GM18868 (cell line): ENCODE measurements around the gene THOC1.
A peak's percentile ranks its signal among the peaks of the same experiment; 100 is the strongest.
"Not testable (repeated sequence)": the region's sequence is repeated elsewhere in the genome, so short reads cannot be mapped to it uniquely, and the experiment has no call there.

Experiments used
- ATAC-seq: cut with Tn5 transposase; IDR thresholded peaks from one replicate; pipeline ENCODE4 v1.9.1; 2021; ENCODE audit warnings: mild to moderate bottlenecking, moderate library complexity; ENCODE audit not compliant: unreplicated experiment

THOC1 gene, protein sequence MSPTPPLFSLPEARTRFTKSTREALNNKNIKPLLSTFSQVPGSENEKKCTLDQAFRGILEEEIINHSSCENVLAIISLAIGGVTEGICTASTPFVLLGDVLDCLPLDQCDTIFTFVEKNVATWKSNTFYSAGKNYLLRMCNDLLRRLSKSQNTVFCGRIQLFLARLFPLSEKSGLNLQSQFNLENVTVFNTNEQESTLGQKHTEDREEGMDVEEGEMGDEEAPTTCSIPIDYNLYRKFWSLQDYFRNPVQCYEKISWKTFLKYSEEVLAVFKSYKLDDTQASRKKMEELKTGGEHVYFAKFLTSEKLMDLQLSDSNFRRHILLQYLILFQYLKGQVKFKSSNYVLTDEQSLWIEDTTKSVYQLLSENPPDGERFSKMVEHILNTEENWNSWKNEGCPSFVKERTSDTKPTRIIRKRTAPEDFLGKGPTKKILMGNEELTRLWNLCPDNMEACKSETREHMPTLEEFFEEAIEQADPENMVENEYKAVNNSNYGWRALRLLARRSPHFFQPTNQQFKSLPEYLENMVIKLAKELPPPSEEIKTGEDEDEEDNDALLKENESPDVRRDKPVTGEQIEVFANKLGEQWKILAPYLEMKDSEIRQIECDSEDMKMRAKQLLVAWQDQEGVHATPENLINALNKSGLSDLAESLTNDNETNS

DNA sequence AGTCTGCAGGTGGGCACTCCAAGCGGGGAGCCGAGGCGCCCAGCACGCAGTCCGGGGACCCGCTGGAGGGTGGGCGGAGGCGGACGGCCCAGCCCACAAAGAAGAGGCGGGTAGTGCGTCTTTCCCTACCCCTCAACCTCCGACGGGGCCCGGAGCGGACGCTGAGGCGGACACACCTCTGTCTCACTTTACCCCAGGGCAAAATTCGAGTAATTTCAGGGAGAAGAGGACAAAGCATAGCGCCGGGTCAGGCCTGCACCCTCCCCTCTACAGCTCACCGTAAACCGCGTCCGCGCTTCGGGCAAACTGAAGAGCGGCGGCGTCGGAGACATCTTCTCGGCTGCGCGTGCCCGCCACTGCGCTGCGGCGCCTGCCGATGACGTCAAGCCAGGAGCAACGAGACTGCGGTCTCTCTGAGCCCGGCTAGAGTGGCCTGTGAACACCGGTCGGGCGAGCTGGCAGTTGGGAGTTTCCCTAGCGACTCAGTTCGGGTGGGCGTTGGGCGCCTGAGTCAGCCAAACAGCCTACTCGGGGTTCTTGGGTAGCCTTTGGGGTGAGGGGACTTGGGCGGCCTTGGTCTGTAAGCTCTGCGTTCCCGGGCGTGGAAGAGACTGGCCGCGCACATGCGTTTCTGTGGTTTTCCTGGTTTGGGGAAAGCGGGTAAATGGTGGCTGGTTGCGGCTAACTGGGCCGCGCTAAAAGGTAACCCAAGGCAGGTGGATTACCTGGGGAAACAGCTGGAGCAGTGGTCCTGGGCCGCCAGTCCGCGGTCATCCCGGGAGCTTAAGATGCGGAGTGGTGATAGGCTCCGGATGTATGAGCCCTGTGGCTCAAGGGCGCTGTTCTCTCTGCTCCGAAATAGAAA is at the start of gene THOC1:
Gene THOC1, minus strand, starts transcription at position 360 of the 865 bp plus-strand sequence. Its CDS starts 28 bp downstream, at position 332.
- ATAC-seq, result peak; percentile 90

DNA sequence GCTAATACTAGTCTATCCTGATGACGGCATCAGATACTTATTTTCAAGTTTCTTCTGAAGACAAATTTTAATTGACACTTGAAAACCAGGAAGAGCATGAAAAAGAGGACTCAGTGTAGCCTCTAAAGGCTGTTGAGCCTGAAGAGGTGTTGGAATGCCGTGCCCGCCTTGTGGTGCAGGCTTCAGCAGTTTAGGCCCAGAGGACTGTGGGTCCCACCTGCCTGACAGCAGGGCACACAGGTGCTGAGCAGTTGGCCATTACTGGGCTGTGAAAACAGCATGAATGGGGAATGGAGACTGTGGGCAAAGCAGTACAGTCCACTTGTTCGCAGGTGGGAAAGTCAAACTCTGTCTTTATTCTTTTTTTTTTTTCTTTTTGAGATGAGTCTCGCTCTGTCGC is 49.8 kb upstream of the THOC1 start:
- ATAC-seq, result no peak

DNA sequence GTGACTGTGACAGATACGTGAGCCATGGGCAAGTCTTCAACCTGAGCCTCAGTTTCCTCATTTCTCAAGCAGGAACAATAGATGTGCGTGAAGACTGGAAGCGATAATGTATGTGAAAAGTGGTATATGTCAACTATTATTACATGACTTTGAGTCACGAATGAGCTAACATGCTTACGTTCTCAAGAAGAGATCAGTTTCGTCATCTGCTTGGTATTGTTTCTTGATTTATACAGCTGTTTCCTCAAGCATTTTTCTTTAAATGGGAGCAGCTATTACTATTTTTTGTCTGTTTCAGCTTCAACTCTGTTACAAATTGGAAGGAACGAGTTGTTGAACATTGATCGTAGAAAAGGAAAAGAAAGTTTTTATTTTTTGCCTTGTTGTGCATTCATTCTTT is 48.5 kb upstream of the THOC1 start:
- no peak for ATAC-seq

DNA sequence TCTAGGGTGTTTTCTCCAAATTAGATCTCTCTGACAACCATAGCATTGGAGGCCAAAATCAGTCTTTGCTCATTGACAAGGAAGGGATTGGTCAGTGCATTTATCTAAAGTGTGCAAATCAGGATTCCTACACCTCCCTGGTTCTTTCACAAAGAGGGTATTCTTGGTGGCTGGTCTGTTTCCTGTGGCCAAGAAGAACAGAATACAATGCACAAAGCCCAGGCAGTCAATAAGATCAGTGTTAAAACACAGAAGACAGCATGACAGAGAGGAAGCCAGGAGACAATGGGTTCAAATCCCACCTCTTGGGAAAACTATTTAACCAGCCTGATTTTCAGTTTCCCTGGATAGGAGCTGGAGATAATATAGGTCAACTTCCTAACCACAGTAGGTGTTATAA is 46.1 kb upstream of the THOC1 start:
- no peak for ATAC-seq

DNA sequence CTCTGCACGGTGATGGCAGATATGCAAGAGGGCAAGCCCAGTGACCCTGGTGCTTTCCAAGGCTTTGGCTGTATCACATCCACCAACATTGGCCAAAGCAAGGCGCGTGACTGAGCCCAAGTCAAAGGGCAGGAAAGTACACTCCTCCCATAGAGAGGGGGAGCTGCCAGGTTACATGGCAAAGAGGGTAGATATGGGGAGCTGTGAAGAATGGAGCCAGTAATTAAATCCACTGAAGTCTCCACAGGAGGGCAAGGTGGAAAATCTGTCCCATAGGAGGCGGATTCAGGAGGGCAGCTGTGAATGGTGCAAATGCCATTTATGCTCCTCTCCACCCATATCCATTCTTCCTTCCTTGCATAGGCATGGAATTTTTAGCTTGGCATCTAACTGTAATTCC is 44.6 kb upstream of the THOC1 start:
- no peak for ATAC-seq

DNA sequence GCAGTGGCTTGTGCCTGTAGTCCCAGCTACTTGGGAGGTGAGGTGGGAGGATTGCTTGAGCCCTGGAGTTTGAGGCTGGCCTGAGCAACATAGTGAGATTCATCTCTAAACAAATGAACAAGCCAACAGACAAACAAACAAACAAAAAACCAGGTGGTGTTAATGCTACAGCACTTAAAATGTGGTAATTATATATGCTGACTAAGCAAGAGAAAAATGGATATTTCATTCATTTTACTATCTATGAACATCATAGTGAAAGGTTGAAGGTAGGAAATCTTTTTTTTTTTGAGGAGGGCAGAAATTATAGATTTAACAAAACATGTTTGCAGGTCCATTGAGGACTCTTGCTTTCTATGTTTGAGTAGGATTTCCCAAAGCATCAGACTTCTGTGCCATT is 42.2 kb upstream of the THOC1 start:
- ATAC-seq, result no peak

DNA sequence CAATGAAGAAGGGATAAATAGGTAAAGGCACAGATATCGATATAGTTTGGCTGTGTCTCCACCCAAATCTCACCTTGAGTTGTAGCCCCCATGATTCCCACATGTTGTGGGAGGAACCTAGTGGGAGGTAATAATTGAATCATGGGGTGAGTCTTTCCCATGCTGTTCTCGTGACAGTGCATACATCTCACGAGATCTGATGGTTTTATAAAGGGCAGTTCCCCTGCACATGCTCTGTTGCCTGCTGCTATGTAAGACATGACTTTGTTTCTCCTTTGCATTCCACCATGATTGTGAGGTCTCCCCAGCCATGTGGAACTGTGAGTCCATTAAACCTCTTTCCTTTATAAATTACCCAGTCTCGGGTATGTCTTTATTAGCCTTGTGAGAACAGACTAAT is 40.2 kb upstream of the THOC1 start:
- not testable (repeated sequence) for ATAC-seq

DNA sequence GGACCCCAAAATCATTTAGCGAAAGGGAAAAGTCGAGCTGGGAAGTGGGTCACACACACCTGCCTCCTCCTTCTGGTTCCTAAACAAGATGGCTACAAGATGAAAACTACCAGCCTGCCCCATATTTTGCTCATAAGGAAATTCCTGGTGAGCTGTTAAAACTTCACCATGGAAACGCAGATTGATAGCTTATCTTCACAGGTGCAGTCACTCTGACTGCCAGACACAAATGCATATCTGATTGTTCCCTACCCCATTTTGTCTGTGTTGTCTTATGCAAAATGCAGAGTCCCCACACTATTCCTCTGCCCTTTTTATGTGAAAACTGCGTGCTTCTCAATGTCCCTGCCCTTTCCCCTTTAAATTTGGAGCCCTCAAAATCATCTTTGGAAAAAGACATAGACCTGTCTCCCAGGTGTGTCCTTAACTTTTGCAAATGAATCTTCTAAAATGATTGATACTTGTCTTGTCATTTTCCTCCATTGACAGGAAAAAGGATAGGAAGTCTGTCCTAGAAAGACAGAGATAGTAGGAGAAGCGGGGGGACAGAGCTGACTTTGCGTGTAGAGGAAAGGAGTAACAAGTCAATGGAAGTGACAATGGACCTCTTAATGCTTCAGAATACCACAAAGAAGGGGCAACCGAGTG is 38.9 kb upstream of the THOC1 start:
- no peak for ATAC-seq

DNA sequence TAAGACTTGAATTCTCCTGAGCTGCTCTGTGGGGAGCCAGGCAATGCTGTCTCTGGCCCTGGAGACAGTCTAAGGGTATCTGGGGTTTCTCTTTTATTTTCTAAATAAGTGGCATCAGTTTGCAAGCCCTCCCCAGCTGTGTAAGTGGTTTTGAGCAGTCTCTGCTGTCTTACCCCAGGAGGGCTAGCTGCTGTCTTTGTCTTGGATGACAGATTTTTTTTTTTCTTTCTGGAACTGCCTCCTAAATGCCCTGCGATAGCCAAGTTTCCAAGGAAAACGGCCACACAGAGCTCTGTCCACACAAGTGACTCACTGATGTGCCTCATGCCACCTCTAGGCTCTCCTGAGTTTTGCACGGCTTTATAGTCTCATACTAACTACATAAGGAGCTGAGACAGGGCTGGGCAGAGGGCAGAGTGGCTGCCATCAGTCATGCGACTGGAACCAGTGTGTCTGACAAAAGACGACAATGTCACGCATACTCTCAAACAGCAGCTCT is 37.2 kb upstream of the THOC1 start:
- ATAC-seq, result no peak

DNA sequence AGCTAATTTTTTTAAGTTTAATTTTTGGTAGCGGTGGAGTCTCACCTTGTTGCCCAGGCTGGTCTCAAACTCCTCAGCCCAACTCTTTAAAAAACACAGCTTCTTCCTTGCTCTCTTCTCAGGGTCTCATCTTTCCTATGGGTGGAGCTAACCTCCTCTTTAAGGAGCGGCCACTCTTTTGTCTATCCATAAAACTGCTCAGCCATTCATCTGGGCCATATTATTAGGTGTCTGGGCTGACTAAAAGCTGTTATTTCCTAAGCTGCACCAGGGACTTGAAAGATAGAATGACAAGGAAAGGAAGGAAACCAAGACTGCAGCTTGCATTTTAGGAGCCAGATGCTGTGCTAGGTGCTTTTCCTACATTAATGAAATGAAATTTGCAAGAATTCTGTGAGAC is 35.8 kb upstream of the THOC1 start:
- ATAC-seq, result no peak

DNA sequence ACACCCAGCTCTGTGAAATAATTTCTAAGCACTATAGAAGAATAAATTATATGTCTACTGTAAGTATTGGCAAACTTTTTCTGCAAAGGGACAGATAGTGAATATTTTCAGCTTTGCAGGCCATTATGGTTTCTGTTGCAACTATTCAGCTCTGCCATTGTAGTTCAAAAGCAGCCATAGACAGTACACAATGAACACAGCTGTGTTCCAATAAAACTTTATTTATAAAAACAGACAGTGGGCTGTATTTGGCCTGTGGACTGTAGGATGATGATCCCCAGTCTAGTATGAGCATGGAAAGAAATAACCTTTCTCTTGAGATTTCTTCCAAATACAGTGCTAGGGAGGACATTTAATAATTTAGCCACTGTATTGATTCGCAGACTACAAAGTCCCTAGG is 35.2 kb upstream of the THOC1 start:
- no peak for ATAC-seq

DNA sequence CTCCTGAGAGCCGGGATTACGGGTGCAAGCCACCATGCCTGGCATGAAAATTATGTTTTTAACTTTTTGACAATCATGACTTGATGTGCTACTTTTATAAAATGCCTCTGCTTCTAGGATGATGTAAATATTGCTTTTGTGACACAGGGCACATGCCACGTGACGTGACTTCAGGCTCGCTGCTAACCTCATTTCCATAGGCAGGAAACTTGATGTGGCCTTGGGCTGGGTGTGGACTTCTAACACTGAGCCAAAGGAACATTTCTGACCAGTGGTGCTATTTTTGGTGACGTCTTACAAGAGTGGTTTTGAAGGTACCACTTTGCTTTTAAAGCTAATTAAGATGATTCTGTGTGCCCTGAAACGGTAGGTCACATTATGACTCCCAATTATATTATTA is 34.2 kb upstream of the THOC1 start:
- ATAC-seq, result no peak

DNA sequence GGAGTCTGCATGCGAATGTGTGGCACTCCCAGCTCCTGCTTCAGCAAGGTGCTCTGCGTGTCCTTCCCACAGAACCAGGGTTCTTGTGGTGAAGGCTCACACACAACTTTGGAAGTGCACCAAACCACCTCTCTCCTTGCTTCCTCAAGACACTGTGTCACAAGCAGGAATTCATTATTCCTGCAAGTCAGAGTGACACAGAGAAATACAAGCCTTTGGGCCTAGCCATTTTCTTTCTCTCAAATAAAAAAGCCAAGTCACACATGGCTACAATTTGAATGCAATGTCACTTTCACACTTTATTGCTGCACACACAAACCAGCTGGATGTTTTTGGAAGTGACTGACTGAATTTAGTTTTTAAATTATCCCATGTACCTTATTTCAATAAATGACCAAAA is 30.1 kb upstream of the THOC1 start:
- no peak for ATAC-seq

DNA sequence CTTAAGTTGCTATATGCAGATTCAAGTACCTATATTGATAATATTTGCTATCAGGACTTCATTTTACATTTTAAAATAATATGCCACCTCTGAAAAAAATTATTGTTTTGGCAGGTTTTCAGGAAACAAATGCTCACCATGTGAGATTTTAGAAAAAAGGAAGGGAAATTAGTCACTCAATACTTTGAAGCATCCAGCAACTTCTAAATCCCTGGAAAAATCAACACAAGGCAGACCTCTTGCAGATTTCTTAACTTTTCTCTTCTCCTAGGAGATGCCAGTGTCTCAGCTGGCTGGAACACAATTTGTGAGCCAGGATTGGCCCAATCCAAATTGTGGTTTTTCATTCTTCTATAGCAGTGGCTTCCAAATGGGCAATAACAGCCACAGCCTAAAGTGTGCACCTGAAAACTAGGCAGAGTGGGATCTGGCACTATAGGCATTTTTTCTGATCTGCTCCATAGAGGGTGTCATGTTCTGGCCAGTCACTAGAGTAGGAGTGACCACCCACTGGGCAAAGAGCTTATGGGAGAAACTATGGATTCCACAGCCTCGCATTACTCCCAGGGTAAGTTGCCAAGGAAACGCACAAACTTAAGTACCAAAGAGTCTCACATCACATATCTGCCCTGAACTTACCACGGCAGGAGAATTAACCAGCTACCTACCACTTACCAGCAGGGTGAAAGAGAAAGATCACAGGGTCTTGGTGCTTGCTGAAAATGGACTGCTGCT is 28.1 kb upstream of the THOC1 start:
- ATAC-seq, result no peak

DNA sequence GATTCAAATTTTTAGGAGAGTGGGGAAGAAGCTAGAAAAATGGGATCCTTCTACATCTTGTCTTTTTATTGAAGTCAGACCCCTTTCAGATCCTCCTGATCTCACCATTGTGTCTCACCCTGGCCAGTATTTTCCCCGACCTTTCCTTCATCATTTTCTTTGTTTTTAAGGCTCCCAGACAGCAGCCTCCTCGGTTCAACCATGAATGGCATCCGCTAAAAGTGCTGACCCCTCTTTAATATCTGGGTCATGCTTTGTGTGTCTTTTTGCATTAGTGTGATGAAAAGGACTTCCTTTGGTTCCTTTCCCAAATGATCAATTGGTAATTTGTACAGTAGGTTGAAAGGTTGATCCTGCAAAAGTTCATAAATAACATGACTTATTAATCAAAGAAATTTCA is 26.7 kb upstream of the THOC1 start:
- ATAC-seq, result no peak

DNA sequence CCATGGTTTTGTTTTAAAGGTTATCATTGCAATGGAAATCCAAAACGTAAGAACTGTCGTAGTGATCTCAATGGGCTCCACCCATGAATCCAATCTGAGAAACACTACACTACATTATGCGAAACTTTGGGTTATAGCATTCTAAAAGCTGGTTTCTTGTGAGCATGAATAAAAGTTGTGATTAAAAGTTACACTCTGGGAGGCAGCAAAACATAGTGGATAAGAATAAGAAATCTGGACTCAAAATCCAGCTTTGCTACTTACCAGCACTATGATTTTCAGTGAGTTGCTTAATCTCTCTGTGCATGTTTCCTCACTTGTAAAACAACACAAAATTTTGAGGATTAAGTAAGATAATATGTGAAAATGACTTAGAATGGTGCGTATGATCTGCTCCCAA is 25.7 kb upstream of the THOC1 start:
- ATAC-seq, result no peak

DNA sequence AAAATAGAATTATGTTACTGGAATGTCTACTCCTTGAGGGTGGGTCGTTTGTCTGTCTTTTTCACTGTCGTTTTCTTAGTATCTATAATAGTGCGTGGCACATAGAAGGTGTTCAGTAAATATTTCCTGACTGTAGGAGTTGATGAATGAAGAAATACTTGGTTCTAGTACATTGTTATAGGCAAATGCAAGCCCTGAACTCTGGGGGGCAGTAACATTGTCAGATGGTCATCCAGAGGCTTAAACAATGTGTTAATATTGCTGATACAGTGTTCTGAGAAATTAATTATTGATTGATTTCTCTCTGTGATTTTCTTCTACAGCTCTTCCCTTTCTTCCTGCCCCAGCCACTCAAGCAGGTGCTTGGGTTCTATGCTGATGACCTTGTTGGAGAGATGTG is 24.4 kb upstream of the THOC1 start:
- ATAC-seq, result no peak

DNA sequence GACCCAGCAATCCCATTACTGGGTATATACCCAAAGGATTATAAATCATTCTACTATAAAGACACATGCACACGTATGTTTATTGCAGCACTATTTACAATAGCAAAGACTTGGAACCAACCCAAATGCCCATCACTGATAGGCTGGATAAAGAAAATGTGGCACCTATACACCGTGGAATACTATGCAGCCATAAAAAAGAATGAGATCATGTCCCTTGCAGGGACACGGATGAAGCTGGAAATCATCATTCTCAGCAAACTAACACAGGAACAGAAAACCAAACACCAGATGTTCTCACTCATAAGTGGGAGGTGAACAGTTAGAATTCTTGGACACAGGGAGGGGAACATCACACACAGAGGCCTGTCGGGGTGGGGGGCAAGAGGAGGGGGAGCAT is 22.1 kb upstream of the THOC1 start:
- not testable (repeated sequence) for ATAC-seq

DNA sequence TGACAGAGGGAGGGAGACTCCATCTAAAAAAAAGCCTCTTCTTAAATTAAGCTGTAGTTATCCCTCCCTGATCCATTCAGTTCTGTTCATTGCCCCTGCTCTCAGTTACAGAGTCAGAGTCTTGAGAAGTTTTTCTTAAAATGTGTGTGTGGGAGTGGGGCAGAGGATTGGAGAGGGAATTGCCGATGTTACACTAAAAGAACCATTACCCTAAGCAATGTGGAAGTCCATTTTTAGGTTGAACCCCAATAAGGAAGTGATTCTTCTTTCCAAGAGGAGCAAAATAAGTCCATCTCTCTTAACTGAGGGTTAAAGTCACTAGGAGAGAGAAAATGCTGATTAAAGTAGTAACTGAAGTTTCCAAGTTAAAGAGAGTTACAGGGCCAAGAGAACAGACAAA is 21.2 kb upstream of the THOC1 start:
- ATAC-seq, result no peak
